Tibial artery (tissue), 4 donors: ENCODE measurements around the gene COMMD1.

Experiments
- DNase-seq, 2 donors: peaks; one replicate each; pipeline ENCODE4 v3.0.0-alpha.2; 2019
- H3K27ac ChIP-seq, 2 donors: fragments of 200-600 bp; sonication (generic) in 1 of 2; 1 replicate in 1 of 2; 2 replicates in 1 of 2; pipeline ENCODE4 v1.5.1; 2018 to 2019; ENCODE audit warnings: mild to moderate bottlenecking in 1 of 2
- H3K27me3 ChIP-seq, 2 donors: fragments of 200-600 bp; sonication (generic) in 1 of 2; one replicate each; pipeline versions ENCODE4 v1.5.1 to v1.6.0; 2016 to 2019
- H3K36me3 ChIP-seq, 3 donors: fragments of 200-600 bp; sonication (generic) in 2 of 3; one replicate each; pipeline ENCODE4 v1.5.1; 2016 to 2019; ENCODE audit warnings: mild to moderate bottlenecking in 2 of 3
- H3K4me1 ChIP-seq, 4 donors: fragments of 200-600 bp; sonication (generic) in 2 of 4; 1 replicate in 3 of 4; 2 replicates in 1 of 4; pipeline ENCODE4 v1.5.1; 2016 to 2019
- H3K4me3 ChIP-seq, 2 donors: fragments of 200-600 bp; sonication (generic) in 1 of 2; 1 replicate in 1 of 2; 2 replicates in 1 of 2; pipeline ENCODE4 v1.5.1; 2018 to 2019; ENCODE audit warnings: mild to moderate bottlenecking in 2 of 2
- H3K9me3 ChIP-seq, 3 donors: fragments of 200-600 bp; sonication (generic) in 1 of 3; one replicate each; pipeline ENCODE4 v1.5.1; 2016 to 2019
- CTCF ChIP-seq, 2 experiments: fragments of 200-600 bp in 1 of 2; fragments of 450-650 bp in 1 of 2; IDR thresholded peaks; one replicate each; pipeline ENCODE4 v1.5.1; 2017 to 2019; ENCODE audit warnings: antibody characterized with exemption in 2 of 2, mild to moderate bottlenecking in 1 of 2, moderate library complexity in 1 of 2
- intact Hi-C: fragments of 100-400 bp; cut with DNase I; formaldehyde crosslinking; loops from one replicate; pipeline ENCODE4 v1.15.0; 2023; ENCODE audit warnings: low total_unique reads

COMMD1 gene

GRCh38 chr2:62014102-62014501 lies 108.6 kb downstream of the COMMD1 start:
- H3K36me3 ChIP-seq, result no peaks in the 10 kb centered on the region
- no peaks in the 10 kb centered on the region for H3K27me3 ChIP-seq
- H3K27ac ChIP-seq, result peak overlapping the region; percentile 27 to 42
- peaks cover 0 to 31% (median 9%) of the 10 kb centered on the region in 4 donors for H3K4me1 ChIP-seq
- TF ChIP-seq CTCF (IDR thresholded peaks at IDR 0.05), result peak; percentile 38 to 45
- H3K4me3 ChIP-seq, result no peak overlapping the region
- intact Hi-C loops, result loop anchor here (10.0 kb wide), 2 partner anchors 61 to 171 kb away; no protein-coding TSS in a partner anchor
- peak; percentile 75 to 90 for DNase-seq
- H3K9me3 ChIP-seq, result no peaks in the 10 kb centered on the region

DNA sequence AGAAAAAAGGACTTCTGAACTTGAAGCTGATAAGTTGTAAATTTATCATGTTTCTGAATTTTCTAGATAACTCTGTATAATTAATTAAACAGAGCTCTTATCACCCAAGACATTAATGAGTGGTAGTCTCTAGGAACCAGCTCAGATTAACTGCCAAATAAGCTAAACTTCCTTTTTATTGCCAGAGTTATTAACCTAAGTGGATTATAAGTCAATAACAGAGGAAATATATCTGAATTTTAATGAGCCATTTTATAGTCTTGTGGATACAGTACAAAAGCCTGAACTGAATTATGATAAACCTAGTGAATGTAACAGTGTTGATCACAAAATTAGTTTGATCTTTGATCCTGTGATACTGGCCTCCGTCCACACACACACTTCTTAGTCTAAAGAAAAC lies 111.5 kb downstream of the COMMD1 start:
- intact Hi-C loops, result loop anchor here (10.0 kb wide), 2 partner anchors 58 to 168 kb away; no protein-coding TSS in a partner anchor
- no peaks in the 10 kb centered on the region for H3K36me3 ChIP-seq
- TF ChIP-seq CTCF (IDR thresholded peaks at IDR 0.05), result no peak
- no peak overlapping the region for H3K4me3 ChIP-seq
- H3K27ac ChIP-seq, result no peak overlapping the region
- peaks cover 0 to 31% (median 9%) of the 10 kb centered on the region in 4 donors for H3K4me1 ChIP-seq
- no peaks in the 10 kb centered on the region for H3K27me3 ChIP-seq
- no peak for DNase-seq
- H3K9me3 ChIP-seq, result no peaks in the 10 kb centered on the region

DNA sequence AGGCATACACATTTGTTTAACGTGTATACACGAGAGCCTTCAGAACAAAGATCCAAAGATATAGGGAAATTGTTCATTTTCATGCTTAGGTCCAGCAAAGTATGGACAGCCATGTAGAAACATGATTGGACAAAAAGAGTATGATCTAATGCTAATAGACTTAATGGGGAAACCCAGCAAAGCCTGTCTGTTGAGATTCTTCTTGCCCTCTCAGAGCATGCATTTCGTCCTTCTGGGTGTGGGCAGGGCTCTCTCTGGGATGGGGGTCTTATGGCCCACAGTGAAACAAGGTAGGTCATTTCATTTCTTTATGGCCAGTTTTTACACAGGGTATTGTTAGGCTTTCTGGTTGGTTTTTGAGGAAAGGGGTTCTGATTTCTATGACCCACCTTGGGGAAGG lies 124.4 kb downstream of the COMMD1 start:
- Histone ChIP-seq H3K27me3 (no peaks in the 10 kb centered on the region), H3K4me3 (no peak overlapping the region), H3K36me3 (no peaks in the 10 kb centered on the region), H3K4me1 (no peaks in the 10 kb centered on the region), H3K27ac (no peak overlapping the region), H3K9me3 (no peaks in the 10 kb centered on the region)
- TF ChIP-seq CTCF (IDR thresholded peaks at IDR 0.05), result no peak
- DNase-seq, result no peak
- intact Hi-C loops, result no loop called here

GRCh38 chr2:62030902-62031301 lies 125.4 kb downstream of the COMMD1 start:
- no peak for DNase-seq
- Histone ChIP-seq H3K4me3 (no peak overlapping the region), H3K27ac (no peak overlapping the region), H3K27me3 (no peaks in the 10 kb centered on the region), H3K9me3 (no peaks in the 10 kb centered on the region), H3K4me1 (no peaks in the 10 kb centered on the region), H3K36me3 (no peaks in the 10 kb centered on the region)
- intact Hi-C loops, result no loop called here
- no peak for TF ChIP-seq CTCF (IDR thresholded peaks at IDR 0.05)

DNA sequence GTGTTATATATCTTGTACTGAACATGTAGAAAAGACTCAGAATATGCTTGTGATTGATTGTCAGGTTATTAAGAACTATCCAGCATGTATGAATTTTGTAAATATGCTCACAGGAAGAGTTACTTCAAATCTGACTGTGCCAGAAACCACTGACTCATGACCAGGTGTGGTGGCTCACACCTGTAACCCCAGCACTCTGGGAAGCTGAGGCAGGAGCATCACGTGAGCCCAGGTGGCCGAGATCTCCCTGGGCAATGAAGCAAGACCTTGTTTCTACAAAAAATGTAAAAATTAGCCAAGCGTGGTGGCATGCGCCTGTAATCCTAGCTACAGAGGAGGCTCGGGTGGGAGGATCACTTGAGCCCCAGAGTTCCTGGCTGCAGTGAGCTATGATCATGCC lies 126.6 kb downstream of the COMMD1 start:
- Histone ChIP-seq H3K4me3 (no peak overlapping the region), H3K9me3 (no peaks in the 10 kb centered on the region), H3K27ac (no peak overlapping the region), H3K27me3 (no peaks in the 10 kb centered on the region), H3K36me3 (no peaks in the 10 kb centered on the region), H3K4me1 (no peaks in the 10 kb centered on the region)
- no peak for DNase-seq
- TF ChIP-seq CTCF (IDR thresholded peaks at IDR 0.05), result no peak
- intact Hi-C loops, result no loop called here

- no peak overlapping the region for H3K4me3 ChIP-seq
- H3K4me1 ChIP-seq, result no peaks in the 10 kb centered on the region
- intact Hi-C loops, result no loop called here
- TF ChIP-seq CTCF (IDR thresholded peaks at IDR 0.05), result no peak
- no peak overlapping the region for H3K27ac ChIP-seq
- H3K36me3 ChIP-seq, result no peaks in the 10 kb centered on the region
- H3K27me3 ChIP-seq, result no peaks in the 10 kb centered on the region
- H3K9me3 ChIP-seq, result no peaks in the 10 kb centered on the region
- no peak for DNase-seq
Measured at GRCh38 chr2:62034715-62035114, 129.2 kb downstream of the COMMD1 start.
